HL-60 (cell line): ENCODE data around the gene ANKRA2.

Experiments used
- DNase-seq, 2 experiments: peaks; one replicate each; pipeline ENCODE4 v3.0.0-alpha.2; 2010 to 2020; ENCODE audit warnings: low read depth in 1 of 2, low spot score in 1 of 2
- H3K27ac ChIP-seq: fragments of 250-450 bp; sonication (Bioruptor Pico); replicated peaks from 2 replicates; pipeline ENCODE4 v1.5.1; 2020; ENCODE audit warnings: mild to moderate bottlenecking, moderate library complexity
- H3K27me3 ChIP-seq: fragments of 250-450 bp; sonication (Bioruptor Pico); 2 replicates; pipeline ENCODE4 v1.5.1; 2021; ENCODE audit warnings: mild to moderate bottlenecking, moderate library complexity; ENCODE audit not compliant: insufficient read depth, poor library complexity, severe bottlenecking
- H3K4me3 ChIP-seq: replicated peaks from 2 replicates; pipeline ENCODE4 v1.5.1; 2011; ENCODE audit warnings: mild to moderate bottlenecking, control low read depth, low read length; ENCODE audit not compliant: insufficient read depth
- GABPA ChIP-seq: IDR thresholded peaks from 2 replicates; pipeline ENCODE4 v1.6.1; 2012; ENCODE audit warnings: low read depth
- POLR2AphosphoS5 ChIP-seq: IDR thresholded peaks from 2 replicates; pipeline ENCODE4 v1.6.1; 2012; ENCODE audit warnings: low read depth
- REST ChIP-seq: IDR thresholded peaks from 2 replicates; pipeline ENCODE4 v1.6.1; 2012; ENCODE audit warnings: low read depth; ENCODE audit not compliant: insufficient replicate concordance
- SPI1 ChIP-seq: IDR thresholded peaks from 2 replicates; pipeline ENCODE4 v1.6.1; 2012; ENCODE audit warnings: low read depth, mild to moderate bottlenecking, borderline replicate concordance
- TF ChIP-seq, protein P1 (sequence below): IDR thresholded peaks from one replicate; pipeline ENCODE4 v1.5.1; 2011; ENCODE audit warnings: low read length, control low read depth, inconsistent platforms; ENCODE audit not compliant: insufficient read depth

Gene ANKRA2

GRCh38 chr5:73528248-73528647 is 37.2 kb downstream of the ANKRA2 start:
- no peak for DNase-seq
- Histone ChIP-seq H3K27ac (no peak overlapping the region), H3K27me3 (no peaks in the 10 kb centered on the region), H3K4me3 (no peak overlapping the region)
- TF ChIP-seq REST: no peak
- no peak for TF ChIP-seq GABPA
- no peak for TF ChIP-seq POLR2AphosphoS5
- TF ChIP-seq, protein P1, sequence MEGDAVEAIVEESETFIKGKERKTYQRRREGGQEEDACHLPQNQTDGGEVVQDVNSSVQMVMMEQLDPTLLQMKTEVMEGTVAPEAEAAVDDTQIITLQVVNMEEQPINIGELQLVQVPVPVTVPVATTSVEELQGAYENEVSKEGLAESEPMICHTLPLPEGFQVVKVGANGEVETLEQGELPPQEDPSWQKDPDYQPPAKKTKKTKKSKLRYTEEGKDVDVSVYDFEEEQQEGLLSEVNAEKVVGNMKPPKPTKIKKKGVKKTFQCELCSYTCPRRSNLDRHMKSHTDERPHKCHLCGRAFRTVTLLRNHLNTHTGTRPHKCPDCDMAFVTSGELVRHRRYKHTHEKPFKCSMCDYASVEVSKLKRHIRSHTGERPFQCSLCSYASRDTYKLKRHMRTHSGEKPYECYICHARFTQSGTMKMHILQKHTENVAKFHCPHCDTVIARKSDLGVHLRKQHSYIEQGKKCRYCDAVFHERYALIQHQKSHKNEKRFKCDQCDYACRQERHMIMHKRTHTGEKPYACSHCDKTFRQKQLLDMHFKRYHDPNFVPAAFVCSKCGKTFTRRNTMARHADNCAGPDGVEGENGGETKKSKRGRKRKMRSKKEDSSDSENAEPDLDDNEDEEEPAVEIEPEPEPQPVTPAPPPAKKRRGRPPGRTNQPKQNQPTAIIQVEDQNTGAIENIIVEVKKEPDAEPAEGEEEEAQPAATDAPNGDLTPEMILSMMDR: no peak
- TF ChIP-seq SPI1: no peak; the same call in 1 of the 2 replicates

GRCh38 chr5:73525606-73526203 is 39.7 kb downstream of the ANKRA2 start:
- Histone ChIP-seq H3K27ac (no peak overlapping the region), H3K4me3 (no peak overlapping the region), H3K27me3 (no peaks in the 10 kb centered on the region)
- DNase-seq: no peak
- TF ChIP-seq REST (no peak), POLR2AphosphoS5 (no peak), GABPA (no peak), SPI1 (no peak)
- TF ChIP-seq, protein P1: no peak

GRCh38 chr5:73523861-73524260 is 41.6 kb downstream of the ANKRA2 start:
- no peak overlapping the region for H3K27ac ChIP-seq
- DNase-seq: no peak
- TF ChIP-seq REST (no peak), GABPA (no peak), SPI1 (no peak), POLR2AphosphoS5 (no peak)
- TF ChIP-seq, protein P1: no peak

More at GRCh38 chr5:73523861-73524260, 41.6 kb downstream of the ANKRA2 start:
- H3K27me3 ChIP-seq: no peaks in the 10 kb centered on the region
- no peak overlapping the region for H3K4me3 ChIP-seq
